ENCODE results near the gene USP13. TPM values are rescaled to one million over a fixed set of nuclear protein-coding genes. Genes with fewer than 3 reads are reported as not detected.

The USP13 gene
- total and polyA plus RNA-seq, 12 donors = 13.7 to 181 (median 142) TPM

- H3K27ac ChIP-seq = peak overlapping the region; percentile 42 to 89 (median 78)
- H3K36me3 ChIP-seq = peaks cover 0 to 33% (median 3%) of the 10 kb centered on the region in 9 donors
- peaks cover 0 to 38% (median 15%) of the 10 kb centered on the region in 9 donors for H3K4me1 ChIP-seq
- ATAC-seq = peak; percentile 34 to 88 (median 74)
- TF ChIP-seq CTCF (IDR thresholded peaks at IDR 0.05) = no peak
- H3K9me3 ChIP-seq = no peaks in the 10 kb centered on the region
- H3K4me3 ChIP-seq = no peak overlapping the region
- intact Hi-C loops (cut with DNase I) = loop anchor here in 2 of 10 donors (5.0 to 10.0 kb wide), 2 partner anchors 46 to 59 kb away; partner anchors contain the start of gene USP13 (in 1 of the 2)
- no peak for DNase-seq
- no peaks in the 10 kb centered on the region for H3K27me3 ChIP-seq
- 48 to 66% methylated on average over 6 of the region's 6 CpGs for WGBS, 2 donors
These were observed 60.8 kb downstream of the USP13 start for GRCh38 chr3:179713643-179714090.

GRCh38 chr3:179715582-179715981 lies 62.7 kb downstream of the USP13 start:
- no peaks in the 10 kb centered on the region for H3K9me3 ChIP-seq

GRCh38 chr3:179716226-179716625 lies 63.4 kb downstream of the USP13 start:
- 97% methylated on average over 4 of the region's 4 CpGs for WGBS, 2 donors

More at GRCh38 chr3:179715582-179715981, 62.7 kb downstream of the USP13 start:
- DNase-seq (no peak), ATAC-seq (no peak)
- no peak for TF ChIP-seq CTCF (IDR thresholded peaks at IDR 0.05)
- 86 to 91% methylated on average over 7 of the region's 7 CpGs for WGBS, 2 donors
- Histone ChIP-seq H3K4me3 (no peak overlapping the region), H3K4me1 (peaks cover 0 to 29% (median 9%) of the 10 kb centered on the region in 9 donors), H3K27me3 (no peaks in the 10 kb centered on the region), H3K27ac (peak overlapping the region in 3 of 10 donors; percentile 30 to 89 (median 51)), H3K36me3 (peaks cover 0 to 26% (median 3%) of the 10 kb centered on the region in 9 donors)
- intact Hi-C loops (cut with DNase I) = loop anchor here in 1 of 10 donors (10.0 kb wide), 1 partner anchor 61 kb away; the partner anchor contains the start of gene USP13

GRCh38 chr3:179716811-179717210 lies 64.0 kb downstream of the USP13 start:
- H3K4me3 ChIP-seq = no peak overlapping the region

More at GRCh38 chr3:179716226-179716625, 63.4 kb downstream of the USP13 start:
- intact Hi-C loops (cut with DNase I) = loop anchor here in 1 of 10 donors (10.0 kb wide), 1 partner anchor 61 kb away; the partner anchor contains the start of gene USP13
- Histone ChIP-seq H3K27me3 (no peaks in the 10 kb centered on the region), H3K4me1 (peaks cover 0 to 29% (median 9%) of the 10 kb centered on the region in 9 donors), H3K9me3 (no peaks in the 10 kb centered on the region), H3K4me3 (no peak overlapping the region), H3K27ac (peak overlapping the region in 6 of 10 donors; percentile 14 to 89 (median 34)), H3K36me3 (peaks cover 0 to 21% (median 2%) of the 10 kb centered on the region in 9 donors)
- ATAC-seq = no peak
- TF ChIP-seq CTCF (IDR thresholded peaks at IDR 0.05) = no peak
- DNase-seq = no peak

More at GRCh38 chr3:179716811-179717210, 64.0 kb downstream of the USP13 start:
- WGBS, 2 donors = 69 to 74% methylated on average over 2 of the region's 2 CpGs
- intact Hi-C loops (cut with DNase I) = loop anchor here in 1 of 10 donors (10.0 kb wide), 1 partner anchor 62 kb away; the partner anchor contains the start of gene USP13
- TF ChIP-seq CTCF (IDR thresholded peaks at IDR 0.05) = no peak
- peak in 1 of 8 donors; percentile 44 for ATAC-seq
- Histone ChIP-seq H3K4me1 (peaks cover 0 to 29% (median 9%) of the 10 kb centered on the region in 9 donors), H3K36me3 (peaks cover 0 to 21% (median 4%) of the 10 kb centered on the region in 9 donors), H3K27me3 (no peaks in the 10 kb centered on the region), H3K9me3 (no peaks in the 10 kb centered on the region), H3K27ac (peak overlapping the region in 7 of 10 donors; percentile 1 to 89 (median 30))
- DNase-seq = no peak
